GM12878 (cell line): ENCODE measurements around the gene C20orf96.
A peak's percentile ranks its signal among the peaks of the same experiment; 100 is the strongest.

ENCODE experiments used
- CREB1 ChIP-seq: IDR thresholded peaks from 2 replicates; pipeline ENCODE4 v1.6.1; 2012; ENCODE audit warnings: low read depth, mild to moderate bottlenecking, inconsistent platforms
- CTCF ChIP-seq, 3 experiments: IDR thresholded peaks in 2 of 3; conservative IDR thresholded peaks in 1 of 3; 2 replicates each; pipeline ENCODE4 v1.5.1; 2011; ENCODE audit warnings: low read depth in 3 of 3, low read length in 3 of 3, mild to moderate bottlenecking in 3 of 3, control low read depth in 2 of 3, moderate library complexity in 2 of 3, inconsistent platforms in 1 of 3, mixed read lengths in 1 of 3; ENCODE audit not compliant: control insufficient read depth in 2 of 3, insufficient read depth in 1 of 3; ENCODE audit errors: extremely low read depth in 1 of 3
- EP300 ChIP-seq, 2 experiments: fragments of 150-350 bp in 1 of 2; IDR thresholded peaks; 2 replicates each; pipeline ENCODE4 v1.6.1; 2011 to 2012; ENCODE audit warnings: low read depth in 2 of 2, low read length in 2 of 2, borderline replicate concordance in 1 of 2, improper control_type of control experiment in 1 of 2, inconsistent platforms in 1 of 2; ENCODE audit not compliant: control insufficient read depth in 1 of 2
- GABPA ChIP-seq: IDR thresholded peaks from 2 replicates; pipeline ENCODE4 v1.6.1; 2014; ENCODE audit warnings: antibody characterized with exemption, low read depth, mild to moderate bottlenecking, inconsistent platforms
- JUND ChIP-seq: IDR thresholded peaks from 2 replicates; pipeline ENCODE4 v1.6.1; 2012; ENCODE audit warnings: low read depth, mild to moderate bottlenecking, low read length, improper control_type of control experiment, moderate library complexity
- POLR2A ChIP-seq: IDR thresholded peaks from 2 replicates; pipeline ENCODE4 v1.6.1; 2011; ENCODE audit warnings: low read depth, mild to moderate bottlenecking, low read length
- SIX5 ChIP-seq: IDR thresholded peaks from 2 replicates; pipeline ENCODE4 v1.6.1; 2011; ENCODE audit warnings: mild to moderate bottlenecking, low read depth, low read length, moderate library complexity; ENCODE audit not compliant: severe bottlenecking
- ZNF274 ChIP-seq: IDR thresholded peaks from one replicate; pipeline ENCODE4 v1.8.0; 2011; ENCODE audit not compliant: insufficient read length, insufficient read depth
- TF ChIP-seq, protein P1 (sequence below): IDR thresholded peaks from 2 replicates; pipeline ENCODE4 v1.6.1; 2012; ENCODE audit warnings: low read length, inconsistent platforms

- TF ChIP-seq CREB1 (no peak), JUND (no peak), POLR2A (no peak), CTCF (IDR thresholded peaks at IDR 0.05 in 2 of 3, conservative IDR thresholded peaks at IDR 0.05 in 1 of 3; ENCODE audit: control insufficient read depth in 2 of 3, extremely low read depth in 1 of 3, insufficient read depth in 1 of 3, low read depth in 3 of 3, low read length in 3 of 3) (peak; percentile 84 to 94 (median 93); a peak in 5 of 6 replicates), SIX5 (no peak), EP300 (IDR thresholded peaks at IDR 0.05; ENCODE audit: borderline replicate concordance in 1 of 2, control insufficient read depth in 1 of 2, low read depth in 2 of 2, low read length in 2 of 2) (no peak), ZNF274 (no peak), GABPA (no peak)
- TF ChIP-seq, protein P1, sequence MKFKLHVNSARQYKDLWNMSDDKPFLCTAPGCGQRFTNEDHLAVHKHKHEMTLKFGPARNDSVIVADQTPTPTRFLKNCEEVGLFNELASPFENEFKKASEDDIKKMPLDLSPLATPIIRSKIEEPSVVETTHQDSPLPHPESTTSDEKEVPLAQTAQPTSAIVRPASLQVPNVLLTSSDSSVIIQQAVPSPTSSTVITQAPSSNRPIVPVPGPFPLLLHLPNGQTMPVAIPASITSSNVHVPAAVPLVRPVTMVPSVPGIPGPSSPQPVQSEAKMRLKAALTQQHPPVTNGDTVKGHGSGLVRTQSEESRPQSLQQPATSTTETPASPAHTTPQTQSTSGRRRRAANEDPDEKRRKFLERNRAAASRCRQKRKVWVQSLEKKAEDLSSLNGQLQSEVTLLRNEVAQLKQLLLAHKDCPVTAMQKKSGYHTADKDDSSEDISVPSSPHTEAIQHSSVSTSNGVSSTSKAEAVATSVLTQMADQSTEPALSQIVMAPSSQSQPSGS, result no peak
These were observed 39.9 kb upstream of the C20orf96 start for GRCh38 chr20:330233-331149.
